GM18951 (cell line): ENCODE results near the gene ANKK1.

ENCODE experiments used
- POLR2A ChIP-seq: IDR thresholded peaks from 4 replicates; pipeline ENCODE4 v1.6.1; 2011; ENCODE audit warnings: mild to moderate bottlenecking; ENCODE audit not compliant: insufficient read length, insufficient read depth; ENCODE audit errors: extremely low read depth
- in situ Hi-C: fragments of 300-500 bp; cut with MboI; formaldehyde crosslinking; loops from one replicate; pipeline ENCODE4 v1.12.0; 2022; ENCODE audit warnings: low sequenced_read_pairs, mixed read lengths, inconsistent platforms; ENCODE audit not compliant: unreplicated experiment

Gene ANKK1

GRCh38 chr11:113363996-113364641, 23.5 kb upstream of the ANKK1 start:
- in situ Hi-C loops, result no loop called here
- no peak for TF ChIP-seq POLR2A

- in situ Hi-C loops, result no loop called here
- no peak for TF ChIP-seq POLR2A
Measured at GRCh38 chr11:113365895-113366294, 21.7 kb upstream of the ANKK1 start.

GRCh38 chr11:113369411-113369810, 18.2 kb upstream of the ANKK1 start:
- TF ChIP-seq POLR2A, result no peak
- in situ Hi-C loops, result no loop called here

- TF ChIP-seq POLR2A, result no peak
- in situ Hi-C loops, result no loop called here
Measured at GRCh38 chr11:113370634-113371033, 16.9 kb upstream of the ANKK1 start.

GRCh38 chr11:113372309-113372708, 15.3 kb upstream of the ANKK1 start:
- in situ Hi-C loops, result no loop called here
- no peak for TF ChIP-seq POLR2A

- in situ Hi-C loops, result no loop called here
- no peak for TF ChIP-seq POLR2A
Measured at GRCh38 chr11:113373306-113373705, 14.3 kb upstream of the ANKK1 start.

GRCh38 chr11:113373981-113374560, 13.5 kb upstream of the ANKK1 start:
- in situ Hi-C loops, result no loop called here
- TF ChIP-seq POLR2A, result no peak

- in situ Hi-C loops, result no loop called here
Measured at GRCh38 chr11:113375402-113375801, 12.2 kb upstream of the ANKK1 start.

GRCh38 chr11:113376156-113376555, 11.4 kb upstream of the ANKK1 start:
- TF ChIP-seq POLR2A, result no peak
- in situ Hi-C loops, result no loop called here

More at GRCh38 chr11:113375402-113375801, 12.2 kb upstream of the ANKK1 start:
- TF ChIP-seq POLR2A, result no peak

GRCh38 chr11:113377681-113378412, 9.7 kb upstream of the ANKK1 start:
- in situ Hi-C loops, result no loop called here
- no peak for TF ChIP-seq POLR2A

- in situ Hi-C loops, result no loop called here
- TF ChIP-seq POLR2A, result no peak
Measured at GRCh38 chr11:113378692-113379091, 8.9 kb upstream of the ANKK1 start.

GRCh38 chr11:113382121-113382520, 5.5 kb upstream of the ANKK1 start:
- no peak for TF ChIP-seq POLR2A
- in situ Hi-C loops, result no loop called here

- TF ChIP-seq POLR2A, result no peak
- in situ Hi-C loops, result no loop called here
Measured at GRCh38 chr11:113384551-113384950, 3.0 kb upstream of the ANKK1 start.

GRCh38 chr11:113385749-113386148, 1.8 kb upstream of the ANKK1 start:
- TF ChIP-seq POLR2A, result no peak
- in situ Hi-C loops, result no loop called here

GRCh38 chr11:113386866-113387265, 713 bp upstream of the ANKK1 start:
- TF ChIP-seq POLR2A, result no peak
- in situ Hi-C loops, result no loop called here
